ENCODE results near the gene GSTO1. TPM values are rescaled to one million over a fixed set of nuclear protein-coding genes. Genes with fewer than 3 reads are reported as not detected.
A peak's percentile ranks its signal among the peaks of the same experiment; 100 is the strongest.

GSTO1 gene
- total and polyA plus RNA-seq, 5 donors from 2014 or later: 39.9 to 199 (median 183) TPM

GRCh38 chr10:104293011-104293410, 38.3 kb downstream of the GSTO1 start:
- H3K36me3 ChIP-seq (ENCODE audit: control insufficient read depth, insufficient read depth, low read length): no peaks in the 10 kb centered on the region
- DNase-seq (no peak), ATAC-seq (ENCODE audit: low read depth in 2 of 2) (no peak)
- H3K36me3 Mint-ChIP-seq: no peaks in the 10 kb centered on the region
- no peak overlapping the region for H3K4me3 ChIP-seq (ENCODE audit: low read depth, low read length)
- H3K27ac ChIP-seq (ENCODE audit: insufficient read depth, low read length, poor library complexity, severe bottlenecking): no peak overlapping the region
- H3K4me1 Mint-ChIP-seq: peaks cover 0 to 7% (median 6%) of the 10 kb centered on the region in 4 donors
- H3K27me3 Mint-ChIP-seq: peaks cover 33% of the 10 kb centered on the region
- peaks cover 18% of the 10 kb centered on the region for H3K27me3 ChIP-seq (ENCODE audit: control insufficient read depth, insufficient read depth, low read length)
- no peak overlapping the region for H3K4me3 Mint-ChIP-seq
- H3K27ac Mint-ChIP-seq: no peak overlapping the region
- peaks cover 6% of the 10 kb centered on the region for H3K4me1 ChIP-seq (ENCODE audit: control insufficient read depth, insufficient read depth, low read length, poor library complexity, severe bottlenecking)
- H3K9me3 ChIP-seq (ENCODE audit: control insufficient read depth in 2 of 2, low read length in 2 of 2): no peaks in the 10 kb centered on the region
- H3K9me3 Mint-ChIP-seq: peaks cover 0 to 3% (median 0%) of the 10 kb centered on the region in 7 donors

GRCh38 chr10:104293781-104294321, 39.2 kb downstream of the GSTO1 start:
- Histone ChIP-seq H3K9me3 (ENCODE audit: control insufficient read depth in 2 of 2, low read length in 2 of 2) (no peaks in the 10 kb centered on the region), H3K4me1 (ENCODE audit: control insufficient read depth, insufficient read depth, low read length, poor library complexity, severe bottlenecking) (peaks cover 6% of the 10 kb centered on the region), H3K27me3 (ENCODE audit: control insufficient read depth, insufficient read depth, low read length) (peaks cover 15% of the 10 kb centered on the region), H3K27ac (ENCODE audit: insufficient read depth, low read length, poor library complexity, severe bottlenecking) (no peak overlapping the region), H3K4me3 (ENCODE audit: low read depth, low read length) (no peak overlapping the region), H3K36me3 (ENCODE audit: control insufficient read depth, insufficient read depth, low read length) (no peaks in the 10 kb centered on the region)
- Mint-ChIP-seq H3K4me3 (no peak overlapping the region), H3K27ac (peak overlapping the region in 1 of 3 donors; percentile 14), H3K36me3 (no peaks in the 10 kb centered on the region), H3K27me3 (peaks cover 28% of the 10 kb centered on the region), H3K4me1 (peaks cover 0 to 7% (median 6%) of the 10 kb centered on the region in 4 donors), H3K9me3 (no peaks in the 10 kb centered on the region)
- DNase-seq (no peak), ATAC-seq (ENCODE audit: low read depth in 2 of 2) (no peak)

DNA sequence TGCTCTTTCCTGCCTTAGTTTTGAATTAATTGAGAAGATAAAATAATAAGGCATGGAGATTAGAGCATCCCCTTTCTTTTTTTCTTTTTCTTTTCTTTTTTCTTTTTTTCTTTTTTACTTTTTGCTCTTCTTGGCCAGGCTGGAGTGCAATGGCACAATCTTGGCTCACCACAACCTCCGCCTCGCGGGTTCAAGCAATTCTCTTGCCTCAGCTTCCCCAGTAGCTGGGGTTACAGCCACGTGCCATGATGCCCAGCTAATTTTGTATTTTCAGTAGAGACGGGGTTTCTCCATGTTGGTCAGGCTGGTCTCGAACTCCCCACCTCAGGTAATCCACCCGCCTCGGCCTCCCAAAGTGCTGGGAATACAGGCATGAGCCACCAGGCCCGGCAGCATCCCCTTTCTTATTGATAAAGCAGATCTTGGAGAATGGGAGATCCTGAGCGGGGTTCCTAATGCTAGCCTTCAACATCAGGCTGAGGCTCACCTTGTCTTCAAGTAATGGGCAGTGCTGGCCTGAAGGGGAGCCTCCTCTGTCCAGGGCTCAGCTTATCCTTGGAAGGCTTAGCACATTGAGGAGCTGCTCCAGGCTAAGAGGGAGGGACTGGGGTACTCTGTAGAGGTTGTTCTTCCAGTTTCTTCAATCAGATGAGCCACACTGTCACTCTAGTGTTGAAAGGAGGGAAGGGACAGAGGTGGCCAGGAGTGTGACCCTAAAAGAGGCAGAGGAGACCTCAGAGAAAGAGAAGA, 42.2 kb downstream of the GSTO1 start:
- ATAC-seq (ENCODE audit: low read depth in 2 of 2): peak in 1 of 2 donors; percentile 27
- Mint-ChIP-seq H3K36me3 (no peaks in the 10 kb centered on the region), H3K4me1 (peaks cover 0 to 8% (median 7%) of the 10 kb centered on the region in 4 donors), H3K27me3 (peaks cover 37% of the 10 kb centered on the region), H3K27ac (peak overlapping the region in 1 of 3 donors; percentile 17), H3K4me3 (no peak overlapping the region), H3K9me3 (no peaks in the 10 kb centered on the region)
- Histone ChIP-seq H3K4me1 (ENCODE audit: control insufficient read depth, insufficient read depth, low read length, poor library complexity, severe bottlenecking) (no peaks in the 10 kb centered on the region), H3K36me3 (ENCODE audit: control insufficient read depth, insufficient read depth, low read length) (no peaks in the 10 kb centered on the region), H3K4me3 (ENCODE audit: low read depth, low read length) (no peak overlapping the region), H3K27me3 (ENCODE audit: control insufficient read depth, insufficient read depth, low read length) (peaks cover 8% of the 10 kb centered on the region), H3K27ac (ENCODE audit: insufficient read depth, low read length, poor library complexity, severe bottlenecking) (no peak overlapping the region), H3K9me3 (ENCODE audit: control insufficient read depth in 2 of 2, low read length in 2 of 2) (no peaks in the 10 kb centered on the region)
- no peak for DNase-seq

DNA sequence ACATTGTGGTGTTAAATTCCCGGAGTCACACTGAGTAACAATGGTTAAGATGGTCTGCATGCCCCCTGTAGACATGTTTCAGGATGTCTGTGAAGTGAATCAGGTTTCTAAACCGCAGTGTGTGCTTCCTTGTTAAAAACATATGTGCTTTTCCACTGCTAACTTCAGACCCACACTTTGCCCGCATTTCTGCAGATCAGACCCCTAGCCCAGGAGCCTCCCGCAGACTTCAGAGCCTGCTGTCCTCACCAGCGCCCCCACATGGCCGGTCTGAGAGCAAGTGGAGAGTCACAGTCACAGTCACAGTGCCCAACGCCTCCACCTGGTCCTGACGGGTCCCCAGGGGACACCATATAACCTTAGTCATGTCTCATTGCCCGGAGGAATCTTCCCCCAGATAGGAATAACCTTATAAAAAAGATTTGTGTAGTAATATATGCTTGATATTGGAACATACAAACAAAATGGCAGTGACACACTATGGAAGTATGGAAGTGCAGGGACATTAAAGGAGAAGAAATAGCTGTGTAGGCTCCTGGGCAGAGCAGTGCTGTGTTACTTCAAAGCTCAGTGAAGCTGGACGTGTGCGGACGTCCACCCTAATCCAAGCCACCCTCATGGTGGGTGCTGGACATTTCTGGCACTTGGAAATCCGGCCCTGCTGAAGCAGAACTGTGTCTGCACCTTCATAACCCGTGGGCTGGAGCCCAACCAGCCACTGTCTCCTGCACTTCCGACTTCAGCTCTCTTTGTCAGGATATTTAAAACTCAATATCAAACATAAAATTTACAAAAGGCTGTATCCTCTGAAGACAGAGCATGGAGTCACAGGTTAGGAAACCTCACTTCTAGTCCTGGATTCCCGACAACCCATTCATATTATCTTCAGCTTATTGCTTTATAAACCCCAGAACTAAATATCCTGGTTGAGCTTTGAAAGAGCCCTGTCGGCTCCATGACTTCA, 43.3 kb downstream of the GSTO1 start:
- ATAC-seq (ENCODE audit: low read depth in 2 of 2): no peak
- no peaks in the 10 kb centered on the region for H3K9me3 ChIP-seq (ENCODE audit: control insufficient read depth in 2 of 2, low read length in 2 of 2)
- no peak overlapping the region for H3K27ac Mint-ChIP-seq

DNA sequence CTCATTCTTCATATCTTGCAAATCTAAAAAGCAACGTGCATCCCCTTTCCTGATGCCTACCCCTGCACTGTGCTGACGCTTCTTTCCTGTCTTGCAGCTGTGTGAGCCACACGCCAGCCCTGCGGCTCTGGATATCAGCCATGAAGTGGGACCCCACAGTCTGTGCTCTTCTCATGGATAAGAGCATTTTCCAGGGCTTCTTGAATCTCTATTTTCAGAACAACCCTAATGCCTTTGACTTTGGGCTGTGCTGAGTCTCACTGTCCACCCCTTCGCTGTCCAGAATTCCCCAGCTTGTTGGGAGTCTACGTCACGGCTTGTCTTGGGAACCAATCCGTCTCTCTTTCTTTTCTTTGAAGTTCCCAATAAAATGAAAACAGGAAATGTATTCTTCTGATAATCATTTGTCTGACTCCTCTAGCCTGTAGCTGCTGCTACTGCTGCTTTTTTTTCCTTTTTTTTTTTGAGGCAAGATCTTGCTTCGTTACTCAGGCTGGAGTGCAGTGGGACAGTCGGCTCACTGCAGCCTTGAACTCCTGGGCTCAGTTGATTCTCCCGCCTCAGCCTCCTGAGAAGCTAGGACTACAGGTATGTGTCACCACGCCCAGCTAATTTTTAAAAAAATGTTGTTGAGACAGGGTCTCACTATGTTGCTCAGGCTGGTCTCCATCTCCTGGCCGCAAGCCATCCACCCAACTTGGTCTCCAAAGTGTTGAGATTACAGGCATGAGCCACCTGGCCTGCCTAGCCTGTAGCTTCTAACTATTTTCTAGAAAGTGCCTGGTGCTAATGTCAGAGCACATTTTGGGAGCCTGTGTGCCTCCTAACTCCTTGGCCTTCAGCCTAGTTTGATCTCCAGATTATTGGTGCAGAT, 44.6 kb downstream of the GSTO1 start:
- peaks cover 7% of the 10 kb centered on the region for H3K27me3 ChIP-seq (ENCODE audit: control insufficient read depth, insufficient read depth, low read length)
- H3K27ac ChIP-seq (ENCODE audit: insufficient read depth, low read length, poor library complexity, severe bottlenecking): no peak overlapping the region
- H3K4me1 ChIP-seq (ENCODE audit: control insufficient read depth, insufficient read depth, low read length, poor library complexity, severe bottlenecking): no peaks in the 10 kb centered on the region
- Mint-ChIP-seq H3K9me3 (no peaks in the 10 kb centered on the region), H3K27me3 (peaks cover 38% of the 10 kb centered on the region), H3K4me3 (no peak overlapping the region), H3K4me1 (peaks cover 4 to 8% (median 7%) of the 10 kb centered on the region in 4 donors), H3K36me3 (no peaks in the 10 kb centered on the region), H3K27ac (peak overlapping the region in 2 of 3 donors; percentile 33 to 39)
- H3K9me3 ChIP-seq (ENCODE audit: control insufficient read depth in 2 of 2, low read length in 2 of 2): no peaks in the 10 kb centered on the region
- ATAC-seq (ENCODE audit: low read depth in 2 of 2): no peak
- H3K4me3 ChIP-seq (ENCODE audit: low read depth, low read length): no peak overlapping the region
- no peaks in the 10 kb centered on the region for H3K36me3 ChIP-seq (ENCODE audit: control insufficient read depth, insufficient read depth, low read length)
- no peak for DNase-seq

More for the DNA sequence above, 43.3 kb downstream of the GSTO1 start:
- Mint-ChIP-seq H3K4me3 (no peak overlapping the region), H3K9me3 (no peaks in the 10 kb centered on the region), H3K4me1 (peaks cover 0 to 8% (median 7%) of the 10 kb centered on the region in 4 donors), H3K27me3 (peaks cover 39% of the 10 kb centered on the region), H3K36me3 (no peaks in the 10 kb centered on the region)
- DNase-seq: peak in 1 of 3 donors; percentile 24
- no peaks in the 10 kb centered on the region for H3K4me1 ChIP-seq (ENCODE audit: control insufficient read depth, insufficient read depth, low read length, poor library complexity, severe bottlenecking)
- H3K4me3 ChIP-seq (ENCODE audit: low read depth, low read length): no peak overlapping the region
- peaks cover 8% of the 10 kb centered on the region for H3K27me3 ChIP-seq (ENCODE audit: control insufficient read depth, insufficient read depth, low read length)
- H3K36me3 ChIP-seq (ENCODE audit: control insufficient read depth, insufficient read depth, low read length): no peaks in the 10 kb centered on the region
- no peak overlapping the region for H3K27ac ChIP-seq (ENCODE audit: insufficient read depth, low read length, poor library complexity, severe bottlenecking)

GRCh38 chr10:104300002-104300735, 45.5 kb downstream of the GSTO1 start:
- no peaks in the 10 kb centered on the region for H3K36me3 Mint-ChIP-seq
- ATAC-seq (ENCODE audit: low read depth in 2 of 2) (no peak), DNase-seq (no peak)
- H3K4me3 Mint-ChIP-seq: no peak overlapping the region
- peaks cover 29% of the 10 kb centered on the region for H3K27me3 Mint-ChIP-seq
- H3K4me1 ChIP-seq (ENCODE audit: control insufficient read depth, insufficient read depth, low read length, poor library complexity, severe bottlenecking): no peaks in the 10 kb centered on the region
- H3K4me1 Mint-ChIP-seq: peaks cover 4 to 8% (median 7%) of the 10 kb centered on the region in 4 donors
- H3K9me3 Mint-ChIP-seq: no peaks in the 10 kb centered on the region
- peak overlapping the region in 1 of 3 donors; percentile 39 for H3K27ac Mint-ChIP-seq
- H3K27ac ChIP-seq (ENCODE audit: insufficient read depth, low read length, poor library complexity, severe bottlenecking): no peak overlapping the region
- no peaks in the 10 kb centered on the region for H3K9me3 ChIP-seq (ENCODE audit: control insufficient read depth in 2 of 2, low read length in 2 of 2)
- no peaks in the 10 kb centered on the region for H3K36me3 ChIP-seq (ENCODE audit: control insufficient read depth, insufficient read depth, low read length)
- peaks cover 7% of the 10 kb centered on the region for H3K27me3 ChIP-seq (ENCODE audit: control insufficient read depth, insufficient read depth, low read length)
- no peak overlapping the region for H3K4me3 ChIP-seq (ENCODE audit: low read depth, low read length)

Measured in CD4-positive, CD25-positive, alpha-beta regulatory T cell (primary cell).